Mammary microvascular endothelial cell (primary cell): ENCODE results near the gene OTUB1. TPM values are rescaled to one million over a fixed set of nuclear protein-coding genes. Genes with fewer than 3 reads are reported as not detected.

Experiments used
- total RNA-seq: library from RNA; depleted of rRNA; stranded (reverse); fragments of >200 nt; gene quantifications from 2 replicates; pipeline ENCODE4 v1.2.3, GENCODE V29; 2015

Gene OTUB1
- total RNA-seq: 103 and 106 TPM in 2 replicates

GRCh38 chr11:63986156-63986931 is at the start of gene OTUB1:
TSS of gene OTUB1 (plus strand) at chr11:63986438. CDS start at chr11:63986457, 19 bp downstream.

GRCh38 chr11:63938479-63939396 is 47.5 kb upstream of the OTUB1 start, which contains the start of gene NAA40:
TSS of gene NAA40 (plus strand) at chr11:63939002. CDS start at chr11:63939097, 95 bp downstream.

GRCh38 chr11:63974259-63975143 is 11.7 kb upstream of the OTUB1 start, which contains the start of gene COX8A:
TSS of gene COX8A (plus strand) at chr11:63974620. CDS start at chr11:63974681, 61 bp downstream.

GRCh38 chr11:64035576-64035975 is 49.3 kb downstream of the OTUB1 start, which contains the start of gene FLRT1:
TSS of gene FLRT1 (plus strand) at chr11:64035931. CDS start at chr11:64116268, 80,337 bp downstream.

Other genes with a start within 250 kb of the OTUB1 start
- gene ZFTA, start 217.7 kb upstream of the OTUB1 start, total RNA-seq: 10.9 and 22.9 TPM in 2 replicates
- 26.6 and 30.0 TPM in 2 replicates for gene SPINDOC, start 173.0 kb upstream of the OTUB1 start, total RNA-seq
- 18.9 and 21.5 TPM in 2 replicates for gene MARK2, start 147.3 kb upstream of the OTUB1 start, total RNA-seq
- gene RCOR2, start 69.3 kb upstream of the OTUB1 start, total RNA-seq: 0.07 TPM in 1 of 2 replicates, not detected in the other
- gene NAA40, start 47.4 kb upstream of the OTUB1 start, total RNA-seq: 11.7 and 14.8 TPM in 2 replicates
- 479 and 599 TPM in 2 replicates for gene COX8A, start 11.8 kb upstream of the OTUB1 start, total RNA-seq
- not detected in 2 replicates for gene FLRT1, start 49.5 kb downstream of the OTUB1 start, total RNA-seq
- 10.5 and 17.9 TPM in 2 replicates for gene MACROD1, start 179.7 kb downstream of the OTUB1 start, total RNA-seq
- gene STIP1, start 199.7 kb downstream of the OTUB1 start, total RNA-seq: 223 and 239 TPM in 2 replicates
- gene FERMT3, start 220.3 kb downstream of the OTUB1 start, total RNA-seq: 59.4 and 69.7 TPM in 2 replicates
- gene TRPT1, start 239.7 kb downstream of the OTUB1 start, total RNA-seq: 30.1 and 30.4 TPM in 2 replicates
- gene NUDT22, start 239.8 kb downstream of the OTUB1 start, total RNA-seq: 58.7 and 61.6 TPM in 2 replicates
- gene DNAJC4, start 244.1 kb downstream of the OTUB1 start, total RNA-seq: 6.5 and 9.0 TPM in 2 replicates
- 31.6 and 40.1 TPM in 2 replicates for gene VEGFB, start 248.1 kb downstream of the OTUB1 start, total RNA-seq